ENCODE data around the gene C1QTNF12.

GRCh38 chr1:1274299-1274930 lies 27.9 kb upstream of the C1QTNF12 start:
- TF ChIP-seq CTCF (IDR thresholded peaks at IDR 0.05) (no peak), POLR2A (IDR thresholded peaks at IDR 0.05) (no peak)

Data from esophagus squamous epithelium (tissue), 4 donors.